Transverse colon (tissue), 4 donors: Measurements from ENCODE around the gene EPYC. TPM values are rescaled to one million over a fixed set of nuclear protein-coding genes. Genes with fewer than 3 reads are reported as not detected.

ENCODE experiments used
- DNase-seq: peaks from one replicate; pipeline ENCODE4 v3.0.0-alpha.2; 2019
- H3K27ac ChIP-seq, 4 donors: fragments of 200-600 bp; sonication (generic); 2 replicates each; pipeline ENCODE4 v1.5.1; 2016 to 2018; ENCODE audit warnings: inconsistent platforms in 4 of 4
- H3K27me3 ChIP-seq: fragments of 200-600 bp; sonication (generic); 2 replicates; pipeline ENCODE4 v1.5.1; 2017; ENCODE audit warnings: inconsistent platforms
- H3K36me3 ChIP-seq, 4 donors: fragments of 200-600 bp; sonication (generic); 2 replicates each; pipeline ENCODE4 v1.5.1; 2017 to 2019; ENCODE audit warnings: inconsistent platforms in 4 of 4
- H3K4me1 ChIP-seq, 4 donors: fragments of 200-600 bp; sonication (generic); 2 replicates each; pipeline ENCODE4 v1.5.1; 2017 to 2020; ENCODE audit warnings: inconsistent platforms in 4 of 4
- H3K4me3 ChIP-seq, 4 donors: fragments of 200-600 bp; sonication (generic); 1 replicate in 1 of 4; 2 replicates in 3 of 4; pipeline versions ENCODE4 v1.5.1 to v1.6.1; 2017 to 2019; ENCODE audit warnings: inconsistent platforms in 4 of 4
- H3K9me3 ChIP-seq, 2 donors: fragments of 200-600 bp; sonication (generic); 2 replicates each; pipeline ENCODE4 v1.5.1; 2017 to 2019; ENCODE audit warnings: inconsistent platforms in 2 of 2
- CTCF ChIP-seq, 5 experiments: fragments of 200-600 bp in 3 of 5; fragments of 450-650 bp in 2 of 5; sonication (generic) in 3 of 5; IDR thresholded peaks; 1 replicate in 2 of 5; 2 replicates in 3 of 5; pipeline ENCODE4 v1.5.1; 2016 to 2017; ENCODE audit warnings: antibody characterized with exemption in 5 of 5, inconsistent platforms in 3 of 5, mild to moderate bottlenecking in 2 of 5, moderate library complexity in 1 of 5
- EP300 ChIP-seq: sonication (generic); formaldehyde crosslinking; IDR thresholded peaks from one replicate; pipeline ENCODE4 v1.6.1; 2017; ENCODE audit warnings: antibody characterized with exemption, low read depth
- POLR2A ChIP-seq: fragments of 450-650 bp; IDR thresholded peaks from one replicate; pipeline ENCODE4 v1.6.1; 2016; ENCODE audit warnings: antibody characterized with exemption, mild to moderate bottlenecking, moderate library complexity
- POLR2AphosphoS5 ChIP-seq, 3 donors: sonication (generic); formaldehyde crosslinking; IDR thresholded peaks; one replicate each; pipeline ENCODE4 v1.6.1; 2016; ENCODE audit warnings: antibody characterized with exemption in 3 of 3
- WGBS, 2 donors: methylation state at CpG; one replicate each; pipeline ENCODE4 v1.1.5; 2018; ENCODE audit warnings: low coverage in 1 of 2; 5-methylcytosine and 5-hydroxymethylcytosine counted together
- in situ Hi-C, 4 donors: fragments of 200-750 bp; cut with MboI; loops; one replicate each; pipeline versions ENCODE4 v1.15.0 to v1.15.1; 2017; ENCODE audit warnings: low sequenced_read_pairs in 3 of 4, low pct_ligation_motif_present in 1 of 4, low pct_unique_long_range_greater_than_20kb in 1 of 4
- intact Hi-C: fragments of 100-400 bp; cut with DNase I; formaldehyde crosslinking; loops from one replicate; pipeline ENCODE4 v1.15.1; 2023; ENCODE audit warnings: low total_unique reads
- total RNA-seq, 4 donors: library from RNA; depleted of rRNA; stranded (reverse); fragments of >200 nt; gene quantifications; one replicate each; pipeline ENCODE4 v1.1.0, GENCODE V29; 2016

The EPYC gene
- total RNA-seq, 4 donors from 2014 or later, result not detected

- Histone ChIP-seq H3K27ac (no peak overlapping the region), H3K4me3 (no peak overlapping the region), H3K4me1 (peaks cover 0 to 9% (median 0%) of the 10 kb centered on the region in 4 donors), H3K36me3 (no peaks in the 10 kb centered on the region), H3K9me3 (peaks cover 4 to 13% of the 10 kb centered on the region in 2 donors), H3K27me3 (no peaks in the 10 kb centered on the region)
- TF ChIP-seq POLR2A (no peak), POLR2AphosphoS5 (IDR thresholded peaks at IDR 0.05) (no peak), CTCF (IDR thresholded peaks at IDR 0.05) (no peak), EP300 (no peak)
- intact Hi-C loops, result no loop called here
- in situ Hi-C loops, result loop anchor here in 1 of 4 donors (25.0 kb wide), 1 partner anchor 1363 kb away; no protein-coding TSS in a partner anchor
- DNase-seq, result no peak
- WGBS, 2 donors, result 56% methylated on average over 5 of the region's 5 CpGs; no CpG with 5 or more reads in 1 of the 2 donors
These were observed 79.2 kb downstream of the EPYC start for GRCh38 chr12:90925562-90925961.

- TF ChIP-seq POLR2AphosphoS5 (IDR thresholded peaks at IDR 0.05) (no peak), CTCF (IDR thresholded peaks at IDR 0.05) (no peak), POLR2A (no peak), EP300 (no peak)
- in situ Hi-C loops (loop anchor here in 1 of 4 donors (25.0 kb wide), 2 partner anchors 112 to 1362 kb away; no protein-coding TSS in a partner anchor), intact Hi-C loops (no loop called here)
- DNase-seq, result no peak
- no peak overlapping the region for H3K4me3 ChIP-seq
- no peak overlapping the region for H3K27ac ChIP-seq
- 33 to 47% methylated on average over 1 of the region's 1 CpG for WGBS, 2 donors
- H3K36me3 ChIP-seq, result no peaks in the 10 kb centered on the region
- peaks cover 4 to 10% of the 10 kb centered on the region in 2 donors for H3K9me3 ChIP-seq
- peaks cover 0 to 9% (median 0%) of the 10 kb centered on the region in 4 donors for H3K4me1 ChIP-seq
- no peaks in the 10 kb centered on the region for H3K27me3 ChIP-seq
These were observed 80.4 kb downstream of the EPYC start for GRCh38 chr12:90924406-90924805.

- in situ Hi-C loops (loop anchor here in 1 of 4 donors (25.0 kb wide), 2 partner anchors 110 to 1360 kb away; no protein-coding TSS in a partner anchor), intact Hi-C loops (no loop called here)
- Histone ChIP-seq H3K4me3 (no peak overlapping the region), H3K9me3 (no peaks in the 10 kb centered on the region), H3K27ac (no peak overlapping the region), H3K36me3 (no peaks in the 10 kb centered on the region), H3K27me3 (no peaks in the 10 kb centered on the region), H3K4me1 (peaks cover 0 to 9% (median 0%) of the 10 kb centered on the region in 4 donors)
- DNase-seq, result no peak
- TF ChIP-seq POLR2A, result no peak
- TF ChIP-seq POLR2AphosphoS5 (IDR thresholded peaks at IDR 0.05), result no peak
- TF ChIP-seq CTCF (IDR thresholded peaks at IDR 0.05), result no peak
- no peak for TF ChIP-seq EP300
These were observed 82.6 kb downstream of the EPYC start for GRCh38 chr12:90922145-90922627.

- in situ Hi-C loops, result loop anchor here in 1 of 4 donors (25.0 kb wide), 2 partner anchors 109 to 1359 kb away; no protein-coding TSS in a partner anchor
- H3K27ac ChIP-seq, result no peak overlapping the region
These were observed 83.2 kb downstream of the EPYC start for GRCh38 chr12:90921536-90921935.

More at GRCh38 chr12:90921536-90921935, 83.2 kb downstream of the EPYC start:
- Histone ChIP-seq H3K4me3 (no peak overlapping the region), H3K9me3 (no peaks in the 10 kb centered on the region), H3K36me3 (no peaks in the 10 kb centered on the region), H3K4me1 (peaks cover 0 to 9% (median 0%) of the 10 kb centered on the region in 4 donors), H3K27me3 (no peaks in the 10 kb centered on the region)
- TF ChIP-seq EP300 (no peak), POLR2AphosphoS5 (IDR thresholded peaks at IDR 0.05) (no peak), POLR2A (no peak), CTCF (IDR thresholded peaks at IDR 0.05) (no peak)
- intact Hi-C loops, result no loop called here
- no peak for DNase-seq
- WGBS, 2 donors, result 67 to 82% methylated on average over 1 of the region's 1 CpG
